NK-92 (cell line): ENCODE results near the gene SEMA3C.

Experiments used
- DNase-seq: peaks from one replicate; lab custom pipeline; 2025; ENCODE audit not compliant: unreplicated experiment; lab: John Stamatoyannopoulos, UW

Gene SEMA3C

GRCh38 chr7:80827239-80827633, 91.6 kb downstream of the SEMA3C start:
- DNase-seq: no peak

- DNase-seq: no peak
Observed at GRCh38 chr7:80826520-80827238, 92.2 kb downstream of the SEMA3C start.

GRCh38 chr7:80825499-80825898, 93.4 kb downstream of the SEMA3C start:
- DNase-seq: no peak

GRCh38 chr7:80824253-80824652, 94.6 kb downstream of the SEMA3C start:
- no peak for DNase-seq

GRCh38 chr7:80823057-80823456, 95.8 kb downstream of the SEMA3C start:
- no peak for DNase-seq

- DNase-seq: no peak
Observed at GRCh38 chr7:80821771-80822319, 97.0 kb downstream of the SEMA3C start.

- no peak for DNase-seq
Observed at GRCh38 chr7:80819503-80819902, 99.3 kb downstream of the SEMA3C start.

- DNase-seq: no peak
Observed at GRCh38 chr7:80818181-80818580, 100.7 kb downstream of the SEMA3C start.

- no peak for DNase-seq
Observed at GRCh38 chr7:80816806-80817205, 102.0 kb downstream of the SEMA3C start.

GRCh38 chr7:80815733-80816132, 103.1 kb downstream of the SEMA3C start:
- no peak for DNase-seq

- DNase-seq: no peak
Observed at GRCh38 chr7:80809545-80809944, 109.3 kb downstream of the SEMA3C start.

- no peak for DNase-seq
Observed at GRCh38 chr7:80807166-80807900, 111.5 kb downstream of the SEMA3C start.

- DNase-seq: no peak
Observed at GRCh38 chr7:80806663-80807062, 112.2 kb downstream of the SEMA3C start.

- DNase-seq: no peak
Observed at GRCh38 chr7:80804589-80804988, 114.3 kb downstream of the SEMA3C start.

- DNase-seq: no peak
Observed at GRCh38 chr7:80802527-80802926, 116.3 kb downstream of the SEMA3C start.

GRCh38 chr7:80794631-80795573, 123.9 kb downstream of the SEMA3C start:
- DNase-seq: no peak

- DNase-seq: no peak
Observed at GRCh38 chr7:80791509-80791929, 127.3 kb downstream of the SEMA3C start.

GRCh38 chr7:80790877-80791276, 128.0 kb downstream of the SEMA3C start:
- no peak for DNase-seq

GRCh38 chr7:80787721-80788120, 131.1 kb downstream of the SEMA3C start:
- no peak for DNase-seq

- no peak for DNase-seq
Observed at GRCh38 chr7:80785961-80786536, 132.8 kb downstream of the SEMA3C start.

- DNase-seq: no peak
Observed at GRCh38 chr7:80785276-80785675, 133.6 kb downstream of the SEMA3C start.
